D341Med (cell line): ENCODE data around the gene AGAP5.

Experiments used
- DNase-seq: peaks from one replicate; pipeline ENCODE4 v3.0.0; 2012; ENCODE audit warnings: low spot score

Gene AGAP5

GRCh38 chr10:73625884-73626752, 71.8 kb downstream of the AGAP5 start:
- peak; percentile 88 for DNase-seq

- DNase-seq = peak; percentile 56
Measured at GRCh38 chr10:73625004-73625883, 72.7 kb downstream of the AGAP5 start.
